ENCODE measurements around the gene TUBA1C. TPM values are rescaled to one million over a fixed set of nuclear protein-coding genes. Genes with fewer than 3 reads are reported as not detected.

Gene TUBA1C
- total RNA-seq, 1 donor from 2014 or later, result 123 TPM

GRCh38 chr12:49296034-49296835, 31.4 kb downstream of the TUBA1C start:
- H3K36me3 Mint-ChIP-seq, result no peaks in the 10 kb centered on the region
- TF ChIP-seq CTCF (IDR thresholded peaks at IDR 0.05; ENCODE audit: unreplicated experiment), result peak; percentile 92
- peak; percentile 48 to 76 for DNase-seq (ENCODE audit: low spot score in 2 of 2, unreplicated experiment in 2 of 2)
- no peak overlapping the region for H3K27ac Mint-ChIP-seq
- no peaks in the 10 kb centered on the region for H3K9me3 Mint-ChIP-seq
- H3K4me3 Mint-ChIP-seq, result peak overlapping the region; percentile 56
- peaks cover 8% of the 10 kb centered on the region for H3K4me1 Mint-ChIP-seq
- H3K27me3 Mint-ChIP-seq (ENCODE audit: low read depth), result peaks cover 88% of the 10 kb centered on the region

- Mint-ChIP-seq H3K27me3 (ENCODE audit: low read depth) (peaks cover 85% of the 10 kb centered on the region), H3K4me3 (peak overlapping the region; percentile 56), H3K27ac (no peak overlapping the region), H3K9me3 (no peaks in the 10 kb centered on the region), H3K36me3 (no peaks in the 10 kb centered on the region), H3K4me1 (peaks cover 8% of the 10 kb centered on the region)
- peak; percentile 65 for TF ChIP-seq CTCF (IDR thresholded peaks at IDR 0.05; ENCODE audit: unreplicated experiment)
- DNase-seq (ENCODE audit: low spot score in 2 of 2, unreplicated experiment in 2 of 2), result no peak
Observed at GRCh38 chr12:49296836-49297694, 32.2 kb downstream of the TUBA1C start.

- Mint-ChIP-seq H3K4me3 (peak overlapping the region; percentile 56), H3K4me1 (peaks cover 8% of the 10 kb centered on the region), H3K36me3 (no peaks in the 10 kb centered on the region), H3K27ac (no peak overlapping the region), H3K9me3 (no peaks in the 10 kb centered on the region), H3K27me3 (ENCODE audit: low read depth) (peaks cover 81% of the 10 kb centered on the region)
- no peak for TF ChIP-seq CTCF (IDR thresholded peaks at IDR 0.05; ENCODE audit: unreplicated experiment)
- no peak for DNase-seq (ENCODE audit: low spot score in 2 of 2, unreplicated experiment in 2 of 2)
Observed at GRCh38 chr12:49297695-49298060, 32.8 kb downstream of the TUBA1C start.

GRCh38 chr12:49298160-49298559, 33.3 kb downstream of the TUBA1C start:
- Mint-ChIP-seq H3K27me3 (ENCODE audit: low read depth) (peaks cover 81% of the 10 kb centered on the region), H3K4me1 (peaks cover 8% of the 10 kb centered on the region), H3K27ac (no peak overlapping the region), H3K36me3 (no peaks in the 10 kb centered on the region), H3K4me3 (no peak overlapping the region), H3K9me3 (no peaks in the 10 kb centered on the region)
- no peak for TF ChIP-seq CTCF (IDR thresholded peaks at IDR 0.05; ENCODE audit: unreplicated experiment)
- no peak for DNase-seq (ENCODE audit: low spot score in 2 of 2, unreplicated experiment in 2 of 2)

- Mint-ChIP-seq H3K4me3 (no peak overlapping the region), H3K36me3 (no peaks in the 10 kb centered on the region), H3K4me1 (peaks cover 6% of the 10 kb centered on the region), H3K27ac (no peak overlapping the region), H3K9me3 (no peaks in the 10 kb centered on the region), H3K27me3 (ENCODE audit: low read depth) (peaks cover 59% of the 10 kb centered on the region)
- DNase-seq (ENCODE audit: low spot score in 2 of 2, unreplicated experiment in 2 of 2), result no peak
- TF ChIP-seq CTCF (IDR thresholded peaks at IDR 0.05; ENCODE audit: unreplicated experiment), result no peak
Observed at GRCh38 chr12:49301760-49302159, 36.9 kb downstream of the TUBA1C start.
